ENCODE results near the gene GRID2. TPM values are rescaled to one million over a fixed set of nuclear protein-coding genes. Genes with fewer than 3 reads are reported as not detected.
"Not testable (repeated sequence)": the region's sequence is repeated elsewhere in the genome, so short reads cannot be mapped to it uniquely, and the experiment has no call there.

Gene GRID2
- total RNA-seq, 3 donors from 2014 or later: 0.44 TPM; not detected in 2

DNA sequence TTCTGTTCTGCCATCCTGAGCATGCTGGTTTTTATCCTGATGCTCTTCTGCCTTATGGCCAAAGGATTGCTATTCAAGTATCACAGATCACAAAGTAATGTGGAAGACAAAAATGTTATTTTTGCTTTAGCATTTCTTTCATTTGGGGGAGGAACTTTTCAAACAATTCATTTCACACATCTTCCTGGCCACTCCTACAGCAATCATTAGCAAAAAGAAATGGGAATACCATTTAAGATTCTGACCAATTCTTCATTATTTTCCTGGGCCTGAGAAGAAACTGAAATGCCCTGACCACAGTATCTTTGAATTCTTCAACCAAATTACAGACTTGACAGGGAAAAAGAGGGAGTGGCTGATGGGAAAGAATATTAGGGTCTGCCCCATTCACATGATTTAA is 38.0 kb upstream of the GRID2 start:
- Histone ChIP-seq H3K36me3 (ENCODE audit: low read depth) (no peaks in the 10 kb centered on the region), H3K4me3 (no peak overlapping the region), H3K9me3 (no peaks in the 10 kb centered on the region), H3K4me1 (ENCODE audit: low read depth) (no peaks in the 10 kb centered on the region)
- no peak for DNase-seq
- intact Hi-C loops (cut with DNase I, micrococcal nuclease): no loop called here
- no peak for TF ChIP-seq CTCF (IDR thresholded peaks at IDR 0.05)
- ATAC-seq: no peak

DNA sequence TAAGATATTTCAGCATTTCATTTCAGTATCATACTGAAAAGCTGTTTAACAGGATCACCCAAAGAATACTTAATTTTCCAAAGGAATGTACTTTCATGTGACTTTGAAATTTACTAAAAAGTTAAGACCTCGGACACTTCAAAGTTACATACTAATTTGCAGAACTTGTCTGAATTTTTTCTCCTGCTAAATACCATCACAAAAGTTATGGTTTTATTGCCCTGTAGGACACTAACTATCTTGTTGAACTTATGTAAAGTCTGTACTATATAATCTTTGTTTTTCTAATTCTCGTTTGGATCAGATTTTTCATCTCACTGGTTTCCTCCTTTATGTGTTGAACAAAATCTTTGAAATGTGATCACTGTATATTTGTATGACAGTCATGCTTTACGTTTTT is 37.2 kb upstream of the GRID2 start:
- no peak for ATAC-seq

DNA sequence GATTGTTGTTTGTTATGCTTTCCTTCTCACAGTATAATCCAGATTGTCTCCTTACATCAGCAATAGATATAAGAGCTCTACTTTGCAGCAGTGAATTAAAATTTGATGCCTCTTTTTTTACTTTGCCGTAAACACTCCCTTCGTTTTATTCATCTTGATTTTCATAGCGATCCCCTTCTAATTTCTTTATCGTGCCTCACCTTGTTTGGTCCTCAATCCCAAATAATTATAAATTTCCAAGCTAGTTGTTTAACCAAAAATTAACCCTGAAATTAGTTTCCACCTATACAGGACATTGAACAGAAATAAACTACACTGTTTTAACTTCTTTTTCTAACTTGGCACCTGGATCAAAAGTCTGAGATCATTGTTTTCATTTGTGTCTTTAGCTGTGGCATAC is 35.1 kb upstream of the GRID2 start:
- ATAC-seq: no peak
- TF ChIP-seq CTCF (IDR thresholded peaks at IDR 0.05): no peak
- Histone ChIP-seq H3K4me3 (no peak overlapping the region), H3K9me3 (no peaks in the 10 kb centered on the region), H3K4me1 (ENCODE audit: low read depth) (no peaks in the 10 kb centered on the region), H3K36me3 (ENCODE audit: low read depth) (no peaks in the 10 kb centered on the region)
- DNase-seq: no peak
- intact Hi-C loops (cut with DNase I, micrococcal nuclease): no loop called here

More for the DNA sequence above, 37.2 kb upstream of the GRID2 start:
- Histone ChIP-seq H3K36me3 (ENCODE audit: low read depth) (no peaks in the 10 kb centered on the region), H3K4me3 (no peak overlapping the region), H3K9me3 (no peaks in the 10 kb centered on the region), H3K4me1 (ENCODE audit: low read depth) (no peaks in the 10 kb centered on the region)
- intact Hi-C loops (cut with DNase I, micrococcal nuclease): no loop called here
- no peak for TF ChIP-seq CTCF (IDR thresholded peaks at IDR 0.05)
- no peak for DNase-seq

DNA sequence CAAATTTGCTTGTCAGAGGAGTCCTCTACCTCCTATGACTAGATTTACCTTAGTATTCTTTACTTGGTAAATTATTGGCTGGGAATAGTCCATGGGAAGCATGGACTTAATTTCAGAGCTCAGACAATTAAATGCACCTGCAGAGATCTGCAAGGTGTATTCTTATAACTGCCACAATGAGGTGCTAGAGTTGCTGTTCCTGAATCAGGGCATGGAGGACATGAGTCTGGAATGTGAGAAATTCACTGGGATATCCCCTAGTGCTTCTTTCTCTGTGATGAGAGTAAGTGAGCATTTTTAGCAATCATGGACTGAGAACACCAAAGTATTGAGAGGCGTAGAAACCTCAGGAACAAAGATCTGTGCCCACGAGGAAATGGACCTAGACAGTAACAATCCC is 32.9 kb upstream of the GRID2 start:
- Histone ChIP-seq H3K36me3 (ENCODE audit: low read depth) (no peaks in the 10 kb centered on the region), H3K4me3 (no peak overlapping the region), H3K9me3 (no peaks in the 10 kb centered on the region), H3K4me1 (ENCODE audit: low read depth) (no peaks in the 10 kb centered on the region)
- intact Hi-C loops (cut with DNase I, micrococcal nuclease): no loop called here
- DNase-seq: no peak
- TF ChIP-seq CTCF (IDR thresholded peaks at IDR 0.05): no peak
- ATAC-seq: no peak

GRCh38 chr4:92271551-92271950 is 32.2 kb upstream of the GRID2 start:
- intact Hi-C loops (cut with DNase I, micrococcal nuclease); DNase-seq; ATAC-seq: not testable (repeated sequence)

DNA sequence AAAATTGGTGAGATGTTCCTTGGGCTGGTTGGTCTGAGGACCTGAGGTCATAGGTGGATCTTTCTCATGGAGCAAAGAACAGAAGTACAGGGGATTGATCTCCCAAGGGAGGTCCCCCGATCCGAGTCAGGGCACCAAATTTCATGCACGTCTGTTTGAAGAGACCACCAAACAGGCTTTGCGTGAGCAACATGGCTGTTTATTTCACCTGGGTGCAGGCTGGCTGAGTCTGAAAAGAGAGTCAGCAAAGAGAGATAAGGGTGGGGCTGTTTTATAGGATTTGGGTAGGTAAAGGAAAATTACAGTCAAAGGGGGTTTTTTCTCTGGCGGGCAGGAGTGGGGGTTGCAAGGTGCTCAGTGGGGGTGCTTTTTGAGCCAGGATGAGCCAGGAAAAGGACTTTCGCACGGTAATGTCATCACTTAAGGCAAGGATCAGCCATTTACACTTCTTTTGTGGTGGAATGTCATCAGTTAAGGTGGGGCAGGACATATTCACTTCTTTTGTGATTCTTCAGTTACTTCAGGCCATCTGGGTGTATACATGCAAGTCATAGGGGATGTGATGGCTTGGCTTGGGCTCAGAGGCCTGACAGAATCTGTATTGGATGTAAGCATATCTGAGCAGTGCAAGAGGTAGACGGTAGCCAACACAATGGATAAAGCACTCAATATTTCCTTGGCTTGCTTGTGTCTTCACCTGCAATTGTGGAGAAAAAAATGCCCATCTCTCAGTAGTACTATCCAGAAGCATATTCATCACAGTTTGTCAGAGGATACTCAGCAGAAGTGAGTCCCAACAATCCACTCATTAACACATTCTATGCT is 26.5 kb upstream of the GRID2 start:
- DNase-seq; intact Hi-C loops (cut with DNase I, micrococcal nuclease); H3K9me3 ChIP-seq; H3K4me3 ChIP-seq; H3K36me3 ChIP-seq (ENCODE audit: low read depth); ATAC-seq; H3K4me1 ChIP-seq (ENCODE audit: low read depth): not testable (repeated sequence)

More at GRCh38 chr4:92271551-92271950, 32.2 kb upstream of the GRID2 start:
- not testable (repeated sequence) for H3K4me3 ChIP-seq; H3K9me3 ChIP-seq; H3K4me1 ChIP-seq (ENCODE audit: low read depth); H3K36me3 ChIP-seq (ENCODE audit: low read depth)

Data from mucosa of descending colon (tissue), 3 donors.